SK-N-SH (cell line): ENCODE measurements around the gene GRIA1. TPM values are rescaled to one million over a fixed set of nuclear protein-coding genes. Genes with fewer than 3 reads are reported as not detected.

Source experiments
- CTCF ChIA-PET: fragments of 300-600, 350-600 bp; formaldehyde crosslinking; extraction: SDS; loops from one replicate; lab custom pipeline; 2021; lab: Yijun Ruan, JAX
- POLR2A ChIA-PET: fragments of 350-600 bp; sonication (Branson Sonifier 250); formaldehyde crosslinking; extraction: SDS; loops from one replicate; lab custom pipeline; 2020; ENCODE audit warnings: antibody characterized with exemption, inconsistent platforms; lab: Yijun Ruan, JAX
- DNase-seq: peaks from one replicate; pipeline ENCODE4 v3.0.0; 2012
- H2AFZ ChIP-seq: fragments of 200-600 bp; sonication (generic); 2 replicates; pipeline ENCODE4 v1.8.1; 2016; ENCODE audit warnings: antibody characterized with exemption, mild to moderate bottlenecking, low read depth
- H3F3A ChIP-seq: fragments of 200-600 bp; sonication (generic); replicated peaks from 2 replicates; pipeline ENCODE3; 2016; ENCODE audit warnings: antibody characterized with exemption, mild to moderate bottlenecking; ENCODE audit not compliant: insufficient read depth
- H3K27ac ChIP-seq, 2 experiments: fragments of 200-500 bp in 1 of 2; fragments of 200-600 bp in 1 of 2; sonication (Bioruptor generic) in 1 of 2; sonication (generic), shearing (Covaris generic) in 1 of 2; 2 replicates each; pipeline versions ENCODE4 v1.5.1 to v1.6.1; 2014 to 2016; ENCODE audit warnings: low read depth in 2 of 2, inconsistent platforms in 1 of 2, low read length in 1 of 2, mild to moderate bottlenecking in 1 of 2, mixed read lengths in 1 of 2
- H3K27me3 ChIP-seq: fragments of 200-600 bp; sonication (generic), shearing (Covaris generic); 2 replicates; pipeline ENCODE4 v1.6.1; 2016; ENCODE audit warnings: mixed run types; ENCODE audit not compliant: insufficient read depth
- H3K36me3 ChIP-seq, 2 experiments: fragments of 200-500 bp in 1 of 2; fragments of 200-600 bp in 1 of 2; sonication (Bioruptor generic) in 1 of 2; sonication (generic) in 1 of 2; replicated peaks in 1 of 2; 2 replicates each; pipeline versions ENCODE3 to v1.5.1; 2014 to 2016; ENCODE audit warnings: low read length in 1 of 2, mild to moderate bottlenecking in 1 of 2; ENCODE audit not compliant: insufficient read depth in 2 of 2, control insufficient read depth in 1 of 2
- H3K4me1 ChIP-seq, 2 experiments: fragments of 200-500 bp in 1 of 2; fragments of 200-600 bp in 1 of 2; sonication (Bioruptor generic) in 1 of 2; sonication (generic), shearing (Covaris generic) in 1 of 2; 2 replicates each; pipeline versions ENCODE4 v1.5.1 to v1.6.1; 2014 to 2016; ENCODE audit warnings: low read depth in 1 of 2, low read length in 1 of 2, mixed run types in 1 of 2; ENCODE audit not compliant: insufficient read depth in 2 of 2, control insufficient read depth in 1 of 2
- H3K4me2 ChIP-seq: fragments of 200-600 bp; sonication (generic), shearing (Covaris generic); 2 replicates; pipeline ENCODE4 v1.6.1; 2017; ENCODE audit warnings: mixed run types
- H3K4me3 ChIP-seq, 2 experiments: fragments of 200-500 bp in 1 of 2; fragments of 200-600 bp in 1 of 2; sonication (Bioruptor generic) in 1 of 2; sonication (generic), shearing (Covaris generic) in 1 of 2; 2 replicates each; pipeline versions ENCODE4 v1.5.1 to v1.8.1; 2014 to 2016; ENCODE audit warnings: low read depth in 2 of 2, inconsistent platforms in 1 of 2, low read length in 1 of 2, mild to moderate bottlenecking in 1 of 2, mixed read lengths in 1 of 2, moderate library complexity in 1 of 2
- H3K79me2 ChIP-seq: fragments of 200-600 bp; sonication (generic); 2 replicates; pipeline ENCODE4 v1.8.1; 2017; ENCODE audit warnings: mild to moderate bottlenecking; ENCODE audit not compliant: insufficient read depth
- H3K9ac ChIP-seq: fragments of 200-600 bp; sonication (generic); 2 replicates; pipeline ENCODE4 v1.6.1; 2017; ENCODE audit warnings: mixed run types
- H3K9me2 ChIP-seq: fragments of 200-600 bp; sonication (generic); 2 replicates; pipeline ENCODE4 v1.6.1; 2017; ENCODE audit warnings: mixed run types
- H3K9me3 ChIP-seq: fragments of 200-600 bp; sonication (generic); 2 replicates; pipeline ENCODE4 v1.6.1; 2017; ENCODE audit warnings: mixed run types, mild to moderate bottlenecking, moderate library complexity
- H4K20me1 ChIP-seq: fragments of 200-600 bp; sonication (generic); 2 replicates; pipeline ENCODE4 v1.6.1; 2017; ENCODE audit warnings: mild to moderate bottlenecking, mixed run types; ENCODE audit not compliant: insufficient read depth
- CTCF ChIP-seq: fragments of 200-600 bp; sonication (generic); IDR thresholded peaks from 2 replicates; pipeline ENCODE4 v1.6.1; 2017; ENCODE audit warnings: antibody characterized with exemption, mild to moderate bottlenecking, moderate library complexity
- ELF1 ChIP-seq: IDR thresholded peaks from 2 replicates; pipeline ENCODE4 v1.4.0; 2012
- EZH2phosphoT487 ChIP-seq: fragments of 200-600 bp; sonication (generic); IDR thresholded peaks from 2 replicates; pipeline ENCODE4 v1.6.1; 2017; ENCODE audit warnings: low read depth, mixed run types, mild to moderate bottlenecking, antibody characterized with exemption, moderate library complexity, borderline replicate concordance
- FOSL2 ChIP-seq: IDR thresholded peaks from 2 replicates; pipeline ENCODE4 v1.4.0; 2012; ENCODE audit warnings: low read depth, mild to moderate bottlenecking, moderate library complexity, borderline replicate concordance
- GABPA ChIP-seq: IDR thresholded peaks from 2 replicates; pipeline ENCODE4 v1.4.0; 2012; ENCODE audit warnings: low read depth, mild to moderate bottlenecking
- GATA2 ChIP-seq: sonication (generic); formaldehyde crosslinking; IDR thresholded peaks from 2 replicates; pipeline ENCODE4 v1.5.0; 2020; ENCODE audit warnings: mild to moderate bottlenecking, missing genetic modification reagents
- MXI1 ChIP-seq: IDR thresholded peaks from 2 replicates; pipeline ENCODE4 v1.6.1; 2012; ENCODE audit warnings: mild to moderate bottlenecking, low read depth, low read length, improper control_type of control experiment
- NFIC ChIP-seq: IDR thresholded peaks from 2 replicates; pipeline ENCODE4 v1.4.0; 2012; ENCODE audit warnings: borderline replicate concordance
- NRF1 ChIP-seq: IDR thresholded peaks from 2 replicates; pipeline ENCODE4 v1.6.1; 2012; ENCODE audit warnings: low read depth, mild to moderate bottlenecking, low read length
- POLR2AphosphoS5 ChIP-seq: IDR thresholded peaks from 2 replicates; pipeline ENCODE4 v1.6.1; 2012; ENCODE audit warnings: low read depth, low read length
- SIN3A ChIP-seq: IDR thresholded peaks from 2 replicates; pipeline ENCODE4 v1.6.1; 2012; ENCODE audit warnings: low read depth, mild to moderate bottlenecking, low read length, moderate library complexity, borderline replicate concordance
- SMC3 ChIP-seq: IDR thresholded peaks from 2 replicates; pipeline ENCODE4 v1.6.1; 2012; ENCODE audit warnings: low read depth, low read length, improper control_type of control experiment
- TCF12 ChIP-seq: IDR thresholded peaks from 2 replicates; pipeline ENCODE4 v1.4.0; 2012
- TEAD4 ChIP-seq: IDR thresholded peaks from 2 replicates; pipeline ENCODE4 v1.4.0; 2012; ENCODE audit warnings: mild to moderate bottlenecking, borderline replicate concordance; ENCODE audit not compliant: insufficient read depth
- USF1 ChIP-seq: IDR thresholded peaks from 2 replicates; pipeline ENCODE4 v1.4.0; 2012; ENCODE audit warnings: low read depth, borderline replicate concordance
- WGBS: methylation state at CpG from one replicate; pipeline ENCODE4 v1.1.6; 2017; ENCODE audit warnings: low lambda C conversion rate; 5-methylcytosine and 5-hydroxymethylcytosine counted together
- polyA plus RNA-seq, 3 experiments: library from polyadenylated mRNA; depleted of rRNA; stranded (reverse); fragments of >200 nt; gene quantifications; 2 replicates each; pipeline ENCODE4 v1.2.3, GENCODE V29; 2012

The GRIA1 gene
- polyA plus RNA-seq, 1 of the 3 experiments (the other 2 are of a cell fraction), result 0.35 TPM

DNA sequence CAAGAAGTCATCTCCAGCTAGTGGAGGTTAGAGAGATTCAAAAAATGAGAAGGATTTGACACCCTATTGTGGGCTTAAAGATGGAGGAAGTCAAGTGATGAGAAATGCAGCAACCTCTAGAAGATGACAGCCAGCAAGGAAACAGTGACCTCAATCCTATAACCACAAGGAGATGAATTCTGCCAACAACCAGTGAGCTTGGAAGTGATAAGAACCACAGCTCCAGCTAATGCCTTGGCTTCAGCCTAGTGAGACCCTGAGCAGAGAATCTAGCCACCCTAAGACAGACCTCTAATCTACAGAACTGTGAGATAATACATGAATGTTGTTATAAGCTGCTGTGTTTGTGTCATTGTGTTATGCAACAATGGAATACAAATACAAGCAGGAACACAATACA lies 262.4 kb downstream of the GRIA1 start (continued):
- TF ChIP-seq FOSL2, result no peak
- no peak for TF ChIP-seq SIN3A
- no peak for TF ChIP-seq SMC3
- no peak for TF ChIP-seq EZH2phosphoT487

- H3K4me3 ChIP-seq, result no peak overlapping the region
- WGBS, result 57% methylated on average over 4 of the region's 4 CpGs
- no peaks in the 10 kb centered on the region for H3K9me2 ChIP-seq
- DNase-seq, result no peak
- no peaks in the 10 kb centered on the region for H3K9me3 ChIP-seq
- ChIA-PET CTCF (interaction anchor here (0.6 to 1.8 kb wide), 4 partner anchors 11 to 259 kb away, joined by 3 to 6 read pairs (median 3); no protein-coding TSS in a partner anchor), POLR2A (interaction anchor here (0.9 kb wide), 1 partner anchor 23 kb away, joined by 3 read pairs; no protein-coding TSS in a partner anchor)
- no peaks in the 10 kb centered on the region for H3K36me3 ChIP-seq
- no peak overlapping the region for H2AFZ ChIP-seq
- H3F3A ChIP-seq, result no peaks in the 10 kb centered on the region
- no peak overlapping the region for H3K9ac ChIP-seq
- H3K4me1 ChIP-seq, result peaks cover 0 to 21% of the 10 kb centered on the region in 2 experiments; a peak in 1 of 4 replicates
- H3K27ac ChIP-seq, result no peak overlapping the region
- no peaks in the 10 kb centered on the region for H4K20me1 ChIP-seq
- no peak for TF ChIP-seq USF1
- no peak for TF ChIP-seq GABPA
- peak; percentile 7; the same call in 1 of the 2 replicates for TF ChIP-seq GATA2
- TF ChIP-seq POLR2AphosphoS5, result no peak
- TF ChIP-seq TCF12, result peak; percentile 27; the same call in 1 of the 2 replicates
- no peak for TF ChIP-seq NRF1
- no peak for TF ChIP-seq TEAD4
- TF ChIP-seq NFIC, result 0 out of 2 replicates have a peak, but pooled peaks have one; percentile 3
- peak; percentile 19; the same call in 1 of the 2 replicates for TF ChIP-seq FOSL2
- TF ChIP-seq CTCF, result no peak
- TF ChIP-seq SIN3A, result no peak
- TF ChIP-seq ELF1, result no peak
- TF ChIP-seq MXI1, result no peak
- TF ChIP-seq, all 33 proteins: peak for 4
- no peaks in the 10 kb centered on the region for H3K27me3 ChIP-seq
- H3K4me2 ChIP-seq, result no peak overlapping the region
- no peaks in the 10 kb centered on the region for H3K79me2 ChIP-seq
These were observed 263.4 kb downstream of the GRIA1 start for GRCh38 chr5:153753645-153754432.
